GM20000 (cell line): ENCODE measurements around the gene DAND5.

Experiments
- DNase-seq: peaks from one replicate; pipeline ENCODE4 v3.0.0; 2012; ENCODE audit warnings: low spot score
- CTCF ChIP-seq: IDR thresholded peaks from 2 replicates; pipeline ENCODE4 v1.5.1; 2012; ENCODE audit warnings: mild to moderate bottlenecking, control low read depth; ENCODE audit errors: extremely low read depth, missing control alignments

DAND5 gene

GRCh38 chr19:12997967-12998940 lies 28.9 kb downstream of the DAND5 start:
- DNase-seq = no peak
- TF ChIP-seq CTCF = no peak

GRCh38 chr19:13001166-13001501 lies 31.8 kb downstream of the DAND5 start:
- no peak for DNase-seq
- no peak for TF ChIP-seq CTCF

GRCh38 chr19:13001502-13002165 lies 32.3 kb downstream of the DAND5 start:
- TF ChIP-seq CTCF = no peak
- no peak for DNase-seq

- DNase-seq = no peak
- TF ChIP-seq CTCF = no peak
These were observed 33.0 kb downstream of the DAND5 start for GRCh38 chr19:13002166-13002898.

- no peak for TF ChIP-seq CTCF
- DNase-seq = no peak
These were observed 33.7 kb downstream of the DAND5 start for GRCh38 chr19:13003081-13003480.

- DNase-seq = no peak
- no peak for TF ChIP-seq CTCF
These were observed 34.9 kb downstream of the DAND5 start for GRCh38 chr19:13004273-13004672.

- no peak for TF ChIP-seq CTCF
- no peak for DNase-seq
These were observed 35.9 kb downstream of the DAND5 start for GRCh38 chr19:13005253-13005652.
